Hepatocyte (in vitro differentiated cells): ENCODE data around the gene FAM227B. TPM values are rescaled to one million over a fixed set of nuclear protein-coding genes. Genes with fewer than 3 reads are reported as not detected.

ENCODE experiments used
- DNase-seq: peaks from one replicate; pipeline ENCODE4 v3.0.0-alpha.2; 2016; ENCODE audit warnings: low spot score
- H2AFZ ChIP-seq: fragments of 200-600 bp; sonication (generic); 2 replicates; pipeline ENCODE4 v1.6.0; 2016; ENCODE audit warnings: antibody characterized with exemption, mild to moderate bottlenecking
- H3K27ac ChIP-seq: fragments of 200-600 bp; sonication (generic); 2 replicates; pipeline ENCODE4 v1.5.1; 2016; ENCODE audit warnings: mild to moderate bottlenecking
- H3K27me3 ChIP-seq: fragments of 200-600 bp; sonication (generic); 2 replicates; pipeline ENCODE4 v1.6.1; 2016
- H3K36me3 ChIP-seq: fragments of 200-600 bp; sonication (generic); replicated peaks from 2 replicates; pipeline ENCODE4 v1.5.1; 2016; ENCODE audit warnings: low read depth; ENCODE audit not compliant: insufficient read depth
- H3K4me1 ChIP-seq: fragments of 200-600 bp; sonication (generic); 2 replicates; pipeline ENCODE4 v1.5.1; 2016; ENCODE audit warnings: mild to moderate bottlenecking, moderate library complexity; ENCODE audit not compliant: insufficient read depth
- H3K4me2 ChIP-seq: fragments of 200-600 bp; sonication (generic); 2 replicates; pipeline ENCODE4 v1.6.0; 2016
- H3K4me3 ChIP-seq: fragments of 200-600 bp; sonication (generic); 2 replicates; pipeline ENCODE4 v1.5.1; 2016; ENCODE audit warnings: mild to moderate bottlenecking
- H3K79me2 ChIP-seq: fragments of 200-600 bp; sonication (generic); 2 replicates; pipeline ENCODE4 v1.6.0; 2017; ENCODE audit warnings: mild to moderate bottlenecking
- H3K9me2 ChIP-seq: fragments of 200-600 bp; sonication (generic); replicated peaks from 2 replicates; pipeline ENCODE4 v1.6.0; 2017; ENCODE audit warnings: mild to moderate bottlenecking; ENCODE audit not compliant: insufficient read depth
- H3K9me3 ChIP-seq: fragments of 200-600 bp; sonication (generic); 2 replicates; pipeline ENCODE4 v1.5.1; 2016; ENCODE audit warnings: low read depth, mild to moderate bottlenecking
- H4K20me1 ChIP-seq: fragments of 200-600 bp; sonication (generic); 2 replicates; pipeline ENCODE4 v1.6.0; 2016; ENCODE audit warnings: mild to moderate bottlenecking; ENCODE audit not compliant: insufficient read depth, poor library complexity, severe bottlenecking
- EZH2 ChIP-seq: fragments of 200-600 bp; sonication (generic); IDR thresholded peaks from 2 replicates; pipeline ENCODE4 v1.6.1; 2016; ENCODE audit warnings: antibody characterized with exemption, mild to moderate bottlenecking, borderline replicate concordance
- EZH2phosphoT487 ChIP-seq: fragments of 200-600 bp; sonication (generic); IDR thresholded peaks from one replicate; pipeline ENCODE4 v1.6.1; 2018; ENCODE audit warnings: antibody characterized with exemption, mild to moderate bottlenecking, low read depth, moderate library complexity; ENCODE audit not compliant: unreplicated experiment, severe bottlenecking
- WGBS: methylation state at CpG from one replicate; pipeline ENCODE4 v1.1.6; 2016; ENCODE audit warnings: low lambda C conversion rate; ENCODE audit errors: missing lambda C conversion rate; 5-methylcytosine and 5-hydroxymethylcytosine counted together
- polyA plus RNA-seq: library from polyadenylated mRNA; unstranded; fragments of >200 nt; fragmentation: Nextera tagmentation; extraction: Ambion mirVana; gene quantifications from 2 replicates; pipeline ENCODE4 v1.2.1, GENCODE V29; 2016
- total RNA-seq: library from RNA; depleted of rRNA; stranded (reverse); fragments of >200 nt; gene quantifications from 2 replicates; pipeline ENCODE4 v1.2.3, GENCODE V29; 2014
- TF ChIP-seq, protein P1 (sequence below): fragments of 200-600 bp; sonication (generic); IDR thresholded peaks from 2 replicates; pipeline ENCODE4 v1.5.1; 2016; ENCODE audit warnings: antibody characterized with exemption, mild to moderate bottlenecking; ENCODE audit not compliant: poor library complexity

Gene FAM227B
- total and polyA plus RNA-seq, 2 experiments from 2014 or later = 4.5 to 9.2 TPM

DNA sequence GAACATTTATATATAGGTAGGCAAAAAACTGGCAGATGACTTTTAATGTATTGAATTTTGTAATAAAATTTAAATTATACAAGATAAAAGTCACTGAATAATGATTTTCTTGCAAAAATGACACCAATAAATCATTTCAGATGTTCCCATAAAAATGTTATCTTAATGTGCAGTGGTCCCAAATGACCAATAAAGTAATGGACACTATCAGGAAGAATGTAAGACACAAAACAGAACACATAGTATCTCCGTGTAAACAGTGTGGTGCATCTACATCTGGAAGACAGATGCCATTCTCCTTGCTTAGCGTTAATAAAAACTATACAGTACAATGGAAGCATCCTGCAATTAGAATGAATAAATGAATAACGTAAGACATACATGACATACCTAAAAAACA, 156.1 kb downstream of the FAM227B start:
- Histone ChIP-seq H3K4me1 (no peaks in the 10 kb centered on the region), H2AFZ (no peak overlapping the region), H3K9me2 (no peaks in the 10 kb centered on the region), H3K79me2 (no peaks in the 10 kb centered on the region), H3K27me3 (no peaks in the 10 kb centered on the region), H3K9me3 (no peaks in the 10 kb centered on the region), H4K20me1 (no peaks in the 10 kb centered on the region), H3K36me3 (no peaks in the 10 kb centered on the region), H3K27ac (no peak overlapping the region), H3K4me3 (no peak overlapping the region), H3K4me2 (no peak overlapping the region)
- no peak for TF ChIP-seq EZH2
- TF ChIP-seq, protein P1, sequence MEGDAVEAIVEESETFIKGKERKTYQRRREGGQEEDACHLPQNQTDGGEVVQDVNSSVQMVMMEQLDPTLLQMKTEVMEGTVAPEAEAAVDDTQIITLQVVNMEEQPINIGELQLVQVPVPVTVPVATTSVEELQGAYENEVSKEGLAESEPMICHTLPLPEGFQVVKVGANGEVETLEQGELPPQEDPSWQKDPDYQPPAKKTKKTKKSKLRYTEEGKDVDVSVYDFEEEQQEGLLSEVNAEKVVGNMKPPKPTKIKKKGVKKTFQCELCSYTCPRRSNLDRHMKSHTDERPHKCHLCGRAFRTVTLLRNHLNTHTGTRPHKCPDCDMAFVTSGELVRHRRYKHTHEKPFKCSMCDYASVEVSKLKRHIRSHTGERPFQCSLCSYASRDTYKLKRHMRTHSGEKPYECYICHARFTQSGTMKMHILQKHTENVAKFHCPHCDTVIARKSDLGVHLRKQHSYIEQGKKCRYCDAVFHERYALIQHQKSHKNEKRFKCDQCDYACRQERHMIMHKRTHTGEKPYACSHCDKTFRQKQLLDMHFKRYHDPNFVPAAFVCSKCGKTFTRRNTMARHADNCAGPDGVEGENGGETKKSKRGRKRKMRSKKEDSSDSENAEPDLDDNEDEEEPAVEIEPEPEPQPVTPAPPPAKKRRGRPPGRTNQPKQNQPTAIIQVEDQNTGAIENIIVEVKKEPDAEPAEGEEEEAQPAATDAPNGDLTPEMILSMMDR = no peak
- no peak for TF ChIP-seq EZH2phosphoT487
- WGBS = 52% methylated on average over 3 of the region's 3 CpGs
- no peak for DNase-seq

GRCh38 chr15:49462232-49462844, 158.3 kb downstream of the FAM227B start:
- Histone ChIP-seq H3K27ac (no peak overlapping the region), H3K4me3 (no peak overlapping the region), H3K9me3 (no peaks in the 10 kb centered on the region), H3K9me2 (no peaks in the 10 kb centered on the region), H3K4me1 (no peaks in the 10 kb centered on the region), H3K79me2 (no peaks in the 10 kb centered on the region), H3K36me3 (no peaks in the 10 kb centered on the region), H4K20me1 (no peaks in the 10 kb centered on the region), H3K27me3 (no peaks in the 10 kb centered on the region), H3K4me2 (no peak overlapping the region), H2AFZ (no peak overlapping the region)
- 94% methylated on average over 2 of the region's 2 CpGs for WGBS
- DNase-seq = no peak
- no peak for TF ChIP-seq EZH2phosphoT487
- no peak for TF ChIP-seq EZH2
- TF ChIP-seq, protein P1 = no peak

- H3K4me3 ChIP-seq = no peak overlapping the region
- no peak for DNase-seq
- H3K4me1 ChIP-seq = no peaks in the 10 kb centered on the region
- H3K79me2 ChIP-seq = no peaks in the 10 kb centered on the region
- no peaks in the 10 kb centered on the region for H4K20me1 ChIP-seq
- TF ChIP-seq, protein P1 = no peak
- TF ChIP-seq EZH2phosphoT487 = no peak
- TF ChIP-seq EZH2 = no peak
- H3K36me3 ChIP-seq = no peaks in the 10 kb centered on the region
- no peak overlapping the region for H2AFZ ChIP-seq
- H3K4me2 ChIP-seq = no peak overlapping the region
- no peaks in the 10 kb centered on the region for H3K9me3 ChIP-seq
- H3K27me3 ChIP-seq = no peaks in the 10 kb centered on the region
- H3K27ac ChIP-seq = no peak overlapping the region
- 88% methylated on average over 2 of the region's 2 CpGs for WGBS
- no peaks in the 10 kb centered on the region for H3K9me2 ChIP-seq
These were observed 160.1 kb downstream of the FAM227B start for GRCh38 chr15:49460411-49460941.
